CD14-positive monocyte (primary cell): ENCODE data around the gene CTNNA3. TPM values are rescaled to one million over a fixed set of nuclear protein-coding genes. Genes with fewer than 3 reads are reported as not detected.

ENCODE experiments used
- DNase-seq, 3 donors: peaks; one replicate each; pipeline ENCODE4 v3.0.0-alpha.2; 2011 to 2022
- H2AFZ ChIP-seq: 2 replicates; pipeline ENCODE4 v1.6.0; 2012; ENCODE audit warnings: mild to moderate bottlenecking, low read depth, low read length, inconsistent platforms; ENCODE audit not compliant: insufficient read depth, poor library complexity, severe bottlenecking
- H3K27ac ChIP-seq, 2 donors: 1 replicate in 1 of 2; 2 replicates in 1 of 2; pipeline ENCODE4 v1.5.1; 2012 to 2013; ENCODE audit warnings: low read length in 2 of 2, control low read depth in 1 of 2, inconsistent platforms in 1 of 2, low read depth in 1 of 2, mild to moderate bottlenecking in 1 of 2
- H3K27me3 ChIP-seq, 2 donors: one replicate each; pipeline versions ENCODE4 v1.6.0 to v1.6.1; 2011 to 2013; ENCODE audit warnings: low read length in 2 of 2; ENCODE audit not compliant: control insufficient read depth in 2 of 2, insufficient read depth in 2 of 2
- H3K36me3 ChIP-seq, 2 donors: replicated peaks in 1 of 2; 1 replicate in 1 of 2; 2 replicates in 1 of 2; pipeline versions ENCODE4 v1.5.1 to v1.6.1; 2012 to 2013; ENCODE audit warnings: low read length in 2 of 2, control low read depth in 1 of 2, inconsistent platforms in 1 of 2, mild to moderate bottlenecking in 1 of 2; ENCODE audit not compliant: insufficient read depth in 2 of 2, control insufficient read depth in 1 of 2
- H3K4me1 ChIP-seq, 2 donors: 1 replicate in 1 of 2; 2 replicates in 1 of 2; pipeline versions ENCODE4 v1.5.1 to v1.6.1; 2012 to 2013; ENCODE audit warnings: low read length in 2 of 2, control low read depth in 1 of 2, inconsistent platforms in 1 of 2, mild to moderate bottlenecking in 1 of 2, moderate library complexity in 1 of 2; ENCODE audit not compliant: insufficient read depth in 2 of 2, control insufficient read depth in 1 of 2
- H3K4me2 ChIP-seq: replicated peaks from 2 replicates; pipeline ENCODE3; 2012; ENCODE audit warnings: low read length, moderate library complexity, mild to moderate bottlenecking; ENCODE audit not compliant: poor library complexity, severe bottlenecking; ENCODE audit errors: extremely low read depth
- H3K4me3 ChIP-seq, 3 experiments: fragments of 200-600 bp in 1 of 3; sonication (generic) in 1 of 3; replicated peaks in 1 of 3; 1 replicate in 2 of 3; 2 replicates in 1 of 3; pipeline ENCODE4 v1.5.1; 2011 to 2013; ENCODE audit warnings: low read length in 3 of 3, mild to moderate bottlenecking in 3 of 3, control low read depth in 2 of 3, low read depth in 2 of 3, inconsistent platforms in 1 of 3, moderate library complexity in 1 of 3
- H3K79me2 ChIP-seq: 2 replicates; pipeline ENCODE4 v1.6.0; 2012; ENCODE audit warnings: mild to moderate bottlenecking, control low read depth, inconsistent platforms, low read length, moderate library complexity; ENCODE audit not compliant: insufficient read depth
- H3K9ac ChIP-seq: 2 replicates; pipeline ENCODE4 v1.6.0; 2017; ENCODE audit warnings: low read length, mild to moderate bottlenecking; ENCODE audit not compliant: insufficient read depth, poor library complexity, severe bottlenecking
- H3K9me3 ChIP-seq, 2 donors: replicated peaks in 1 of 2; 1 replicate in 1 of 2; 2 replicates in 1 of 2; pipeline versions ENCODE4 v1.5.1 to v1.6.1; 2012 to 2013; ENCODE audit warnings: low read length in 2 of 2, control low read depth in 1 of 2; ENCODE audit not compliant: control insufficient read depth in 1 of 2, insufficient read depth in 1 of 2
- H4K20me1 ChIP-seq: 2 replicates; pipeline ENCODE4 v1.6.0; 2012; ENCODE audit warnings: mild to moderate bottlenecking, low read length, control low read depth, moderate library complexity; ENCODE audit not compliant: insufficient read depth
- H3K27ac Mint-ChIP-seq, 7 donors: one replicate each; pipeline ENCODE4 v1.8.0; 2020; ENCODE audit warnings: mild to moderate bottlenecking in 7 of 7, mixed read lengths in 7 of 7, moderate library complexity in 6 of 7, inconsistent platforms in 2 of 7
- H3K27me3 Mint-ChIP-seq, 3 donors: one replicate each; pipeline ENCODE4 v1.8.0; 2021 to 2022; ENCODE audit warnings: low read depth in 3 of 3, mild to moderate bottlenecking in 3 of 3, mixed read lengths in 3 of 3, moderate library complexity in 3 of 3, inconsistent platforms in 1 of 3
- H3K36me3 Mint-ChIP-seq, 2 donors: one replicate each; pipeline ENCODE4 v1.8.0; 2020; ENCODE audit warnings: mixed read lengths in 2 of 2, inconsistent platforms in 1 of 2, mild to moderate bottlenecking in 1 of 2
- H3K4me1 Mint-ChIP-seq: one replicate; pipeline ENCODE4 v1.8.0; 2020; ENCODE audit warnings: mild to moderate bottlenecking, mixed read lengths
- H3K4me3 Mint-ChIP-seq, 2 donors: one replicate each; pipeline ENCODE4 v1.8.0; 2020; ENCODE audit warnings: mild to moderate bottlenecking in 2 of 2, mixed read lengths in 2 of 2, moderate library complexity in 1 of 2
- H3K9me3 Mint-ChIP-seq, 7 donors: one replicate each; pipeline ENCODE4 v1.8.0; 2020 to 2022; ENCODE audit warnings: mixed read lengths in 7 of 7, mild to moderate bottlenecking in 6 of 7, moderate library complexity in 6 of 7, inconsistent platforms in 2 of 7
- WGBS: methylation state at CpG from one replicate; pipeline ENCODE4 v1.1.5; 2013; ENCODE audit warnings: missing lambda C conversion rate; ENCODE audit not compliant: insufficient coverage; 5-methylcytosine and 5-hydroxymethylcytosine counted together
- intact Hi-C, 2 donors: fragments of 100-400 bp; cut with micrococcal nuclease; formaldehyde crosslinking; loops; one replicate each; pipeline versions ENCODE4 v1.15.0 to v1.15.1; 2023
- polyA plus RNA-seq, 3 donors: library from polyadenylated mRNA; depleted of rRNA in 1 of 3; unstranded in 2 of 3; stranded (reverse) in 1 of 3; fragments of 300-500 nt in 2 of 3; fragments of >200 nt in 1 of 3; fragmentation: Illumina TruSeq in 2 of 3; gene quantifications; 1 replicate in 2 of 3; 2 replicates in 1 of 3; pipeline ENCODE4 v1.2.3, GENCODE V29; 2012 to 2021
- TF ChIP-seq, protein P1 (sequence below): fragments of 200-600 bp; IDR thresholded peaks from one replicate; pipeline ENCODE4 v1.8.0; 2022; ENCODE audit warnings: antibody characterized with exemption, mild to moderate bottlenecking

The CTNNA3 gene
- polyA plus RNA-seq, 3 donors = not detected

- Histone ChIP-seq H3K4me1 (no peaks in the 10 kb centered on the region), H3K9ac (no peak overlapping the region), H3K36me3 (no peaks in the 10 kb centered on the region), H3K9me3 (no peaks in the 10 kb centered on the region), H3K27ac (no peak overlapping the region), H2AFZ (no peak overlapping the region), H3K79me2 (no peaks in the 10 kb centered on the region), H4K20me1 (no peaks in the 10 kb centered on the region), H3K4me3 (no peak overlapping the region), H3K27me3 (no peaks in the 10 kb centered on the region), H3K4me2 (no peak overlapping the region)
- 14% methylated on average over 1 of the region's 5 CpGs for WGBS
- intact Hi-C loops = no loop called here
- Mint-ChIP-seq H3K27ac (no peak overlapping the region), H3K27me3 (no peaks in the 10 kb centered on the region), H3K4me3 (no peak overlapping the region), H3K4me1 (no peaks in the 10 kb centered on the region), H3K36me3 (no peaks in the 10 kb centered on the region), H3K9me3 (peaks cover 0 to 2% (median 0%) of the 10 kb centered on the region in 7 donors)
- TF ChIP-seq, protein P1, sequence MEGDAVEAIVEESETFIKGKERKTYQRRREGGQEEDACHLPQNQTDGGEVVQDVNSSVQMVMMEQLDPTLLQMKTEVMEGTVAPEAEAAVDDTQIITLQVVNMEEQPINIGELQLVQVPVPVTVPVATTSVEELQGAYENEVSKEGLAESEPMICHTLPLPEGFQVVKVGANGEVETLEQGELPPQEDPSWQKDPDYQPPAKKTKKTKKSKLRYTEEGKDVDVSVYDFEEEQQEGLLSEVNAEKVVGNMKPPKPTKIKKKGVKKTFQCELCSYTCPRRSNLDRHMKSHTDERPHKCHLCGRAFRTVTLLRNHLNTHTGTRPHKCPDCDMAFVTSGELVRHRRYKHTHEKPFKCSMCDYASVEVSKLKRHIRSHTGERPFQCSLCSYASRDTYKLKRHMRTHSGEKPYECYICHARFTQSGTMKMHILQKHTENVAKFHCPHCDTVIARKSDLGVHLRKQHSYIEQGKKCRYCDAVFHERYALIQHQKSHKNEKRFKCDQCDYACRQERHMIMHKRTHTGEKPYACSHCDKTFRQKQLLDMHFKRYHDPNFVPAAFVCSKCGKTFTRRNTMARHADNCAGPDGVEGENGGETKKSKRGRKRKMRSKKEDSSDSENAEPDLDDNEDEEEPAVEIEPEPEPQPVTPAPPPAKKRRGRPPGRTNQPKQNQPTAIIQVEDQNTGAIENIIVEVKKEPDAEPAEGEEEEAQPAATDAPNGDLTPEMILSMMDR = no peak
- DNase-seq = no peak
Measured at GRCh38 chr10:65931291-65932070, 1764.5 kb downstream of the CTNNA3 start.

DNA sequence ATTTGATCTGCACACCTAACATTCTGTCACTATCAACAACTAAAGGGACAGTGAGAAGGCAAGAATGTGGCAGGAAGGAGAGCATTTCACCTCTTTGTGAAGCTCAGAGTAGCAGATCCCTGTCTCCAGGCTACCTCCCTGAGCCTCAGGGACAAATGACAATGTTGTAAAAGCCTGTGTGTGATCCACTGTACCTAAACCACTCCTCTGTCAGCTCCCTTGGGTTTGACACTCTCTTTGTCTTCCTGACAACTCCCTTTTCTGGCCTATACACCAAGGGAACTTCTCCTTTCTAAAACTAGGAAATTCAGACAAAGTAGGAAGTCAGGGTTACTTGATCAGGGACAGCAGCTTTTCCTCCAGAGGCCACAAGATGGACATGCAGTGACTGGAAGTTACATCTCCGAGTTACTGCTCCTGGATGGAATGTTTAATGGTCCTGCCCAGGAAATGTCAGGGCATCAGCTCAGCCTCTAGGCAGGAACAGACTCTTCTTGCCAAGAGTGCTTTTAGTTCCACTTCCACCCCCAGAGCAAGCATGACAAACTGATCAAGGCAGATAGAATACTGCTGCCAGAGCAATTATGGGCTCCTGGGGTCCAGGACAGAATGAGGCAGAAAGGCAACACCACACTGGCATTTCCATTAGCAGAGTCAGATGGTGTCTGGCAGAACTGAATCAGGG is 1784.7 kb downstream of the CTNNA3 start:
- H3K27ac ChIP-seq = no peak overlapping the region
- no peaks in the 10 kb centered on the region for H3K79me2 ChIP-seq
- DNase-seq = no peak
- H4K20me1 ChIP-seq = no peaks in the 10 kb centered on the region
- no peaks in the 10 kb centered on the region for H3K36me3 ChIP-seq
- no peak overlapping the region for H3K4me2 ChIP-seq
- no peaks in the 10 kb centered on the region for H3K4me1 Mint-ChIP-seq
- no peaks in the 10 kb centered on the region for H3K27me3 ChIP-seq
- no peak overlapping the region for H2AFZ ChIP-seq
- no peak overlapping the region for H3K27ac Mint-ChIP-seq
- H3K4me1 ChIP-seq = no peaks in the 10 kb centered on the region
- no peak overlapping the region for H3K9ac ChIP-seq
- no peaks in the 10 kb centered on the region for H3K27me3 Mint-ChIP-seq
- H3K4me3 ChIP-seq = no peak overlapping the region
- H3K36me3 Mint-ChIP-seq = no peaks in the 10 kb centered on the region
- no peaks in the 10 kb centered on the region for H3K9me3 ChIP-seq
- H3K9me3 Mint-ChIP-seq = peaks cover 0 to 4% (median 3%) of the 10 kb centered on the region in 7 donors
- TF ChIP-seq, protein P1 = no peak
- no peak overlapping the region for H3K4me3 Mint-ChIP-seq
- intact Hi-C loops = no loop called here
- 0% methylated on average over 1 of the region's 1 CpG for WGBS
